Kidney tubule cell (primary cell): ENCODE data around the gene CSNK1A1.
"Not testable (repeated sequence)": the region's sequence is repeated elsewhere in the genome, so short reads cannot be mapped to it uniquely, and the experiment has no call there.

Experiments used
- DNase-seq: peaks from one replicate; pipeline ENCODE4 v3.0.0-alpha.2; 2018; ENCODE audit warnings: low spot score

CSNK1A1 gene

DNA sequence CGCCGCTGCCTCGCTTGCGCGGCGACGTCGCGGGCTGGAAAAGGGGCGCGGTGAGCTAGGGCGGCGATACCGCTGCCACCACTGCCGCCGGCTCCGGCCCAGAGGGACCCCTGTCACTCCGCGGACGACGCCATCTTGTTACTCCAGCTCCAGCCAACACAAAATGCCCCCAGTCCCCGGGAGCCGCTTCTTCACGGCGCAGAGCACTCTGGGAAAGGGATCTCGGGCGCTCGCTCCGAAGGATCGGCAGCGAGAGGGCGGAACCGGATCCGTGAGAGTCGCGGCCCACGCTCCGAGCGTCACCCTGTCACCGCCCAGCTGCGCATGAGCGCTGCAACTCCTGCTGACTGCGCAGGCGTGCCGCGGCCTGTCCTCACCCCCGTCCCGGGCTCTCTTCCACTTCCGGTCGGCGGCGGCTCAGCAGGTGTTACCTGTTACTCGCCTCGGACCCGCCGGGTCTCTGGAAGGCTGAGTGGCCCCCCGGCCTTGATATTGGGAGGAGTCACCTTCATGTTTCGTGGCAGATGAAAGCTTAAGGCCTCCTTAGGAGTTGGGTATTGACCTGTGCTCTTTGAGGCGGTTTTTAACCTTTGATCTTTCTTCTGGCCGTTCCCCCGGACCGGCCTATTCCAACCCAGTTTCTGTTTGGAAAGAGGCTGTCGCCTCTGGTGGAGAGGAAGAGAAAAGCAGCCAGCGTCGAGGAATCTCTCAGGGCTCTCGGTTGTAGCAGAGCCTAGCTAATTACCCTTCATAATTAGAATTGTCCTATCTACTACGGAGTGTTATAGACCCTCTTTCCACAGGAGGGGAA, at the start of gene CSNK1A1:
Gene CSNK1A1, minus strand, starts transcription at position 213 of the 811 bp plus-strand sequence. CDS start 475 bp downstream, outside the sequence.
- DNase-seq, result peak; percentile 99

DNA sequence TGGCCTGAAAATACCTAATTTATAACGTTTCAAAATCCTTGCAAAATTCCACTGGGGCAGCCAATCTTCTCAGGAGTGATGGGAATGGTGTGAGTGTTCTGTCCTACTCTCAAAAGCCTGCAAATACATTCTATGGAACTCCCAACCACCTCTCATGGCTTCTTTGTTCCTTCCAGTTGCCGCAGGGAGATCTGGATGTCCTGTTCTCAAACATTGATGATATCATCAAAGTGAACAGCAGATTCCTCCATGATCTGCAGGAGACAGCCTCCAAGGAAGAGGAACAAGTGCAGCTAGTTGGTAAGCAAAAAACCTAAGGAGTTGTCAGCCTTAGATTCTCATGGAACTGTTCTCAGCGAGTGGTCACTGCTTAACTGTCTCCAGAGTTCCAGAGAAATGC, 49.7 kb upstream of the CSNK1A1 start:
- DNase-seq, result no peak

- DNase-seq, result no peak
Measured at GRCh38 chr5:149599375-149599774, 48.1 kb upstream of the CSNK1A1 start.

DNA sequence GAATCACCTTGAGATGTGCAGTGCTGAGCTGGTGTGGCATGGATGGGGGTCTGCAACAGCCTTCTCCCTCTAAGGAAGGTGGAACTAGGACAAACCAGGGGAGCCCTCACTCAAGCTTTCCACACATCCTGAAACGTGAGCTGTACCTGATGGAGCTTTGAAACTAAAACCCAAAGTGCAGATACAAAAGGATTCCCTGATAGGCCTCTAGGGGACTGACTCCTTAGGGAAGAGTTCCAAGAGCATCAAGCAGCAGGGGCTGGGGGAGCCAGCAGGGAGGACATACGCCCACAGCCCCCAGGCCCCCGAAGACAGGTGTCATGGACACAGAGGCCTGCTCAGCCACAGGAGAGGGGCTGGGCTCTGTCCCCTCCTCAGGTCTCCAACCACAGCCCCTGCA, 47.7 kb upstream of the CSNK1A1 start:
- no peak for DNase-seq

DNA sequence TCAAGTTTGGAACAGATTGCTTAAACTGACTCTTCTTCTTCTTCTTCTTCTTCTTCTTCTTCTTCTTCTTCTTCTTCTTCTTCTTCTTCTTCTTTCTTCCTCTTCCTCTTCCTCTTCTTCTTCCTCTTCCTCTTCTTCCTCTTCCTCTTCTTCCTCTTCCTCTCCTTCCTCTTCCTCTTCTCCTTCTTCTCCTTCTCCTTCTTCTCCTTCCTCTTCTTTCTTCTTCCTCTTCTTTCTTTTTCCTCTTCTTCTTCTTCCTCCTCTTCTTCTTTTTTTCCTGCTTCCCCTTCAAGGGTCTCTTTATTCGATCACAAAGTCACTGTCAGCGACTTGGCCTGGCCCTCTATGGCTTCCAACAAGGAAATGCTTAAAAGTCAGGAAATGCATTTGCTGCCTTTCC, 47.0 kb upstream of the CSNK1A1 start:
- not testable (repeated sequence) for DNase-seq

DNA sequence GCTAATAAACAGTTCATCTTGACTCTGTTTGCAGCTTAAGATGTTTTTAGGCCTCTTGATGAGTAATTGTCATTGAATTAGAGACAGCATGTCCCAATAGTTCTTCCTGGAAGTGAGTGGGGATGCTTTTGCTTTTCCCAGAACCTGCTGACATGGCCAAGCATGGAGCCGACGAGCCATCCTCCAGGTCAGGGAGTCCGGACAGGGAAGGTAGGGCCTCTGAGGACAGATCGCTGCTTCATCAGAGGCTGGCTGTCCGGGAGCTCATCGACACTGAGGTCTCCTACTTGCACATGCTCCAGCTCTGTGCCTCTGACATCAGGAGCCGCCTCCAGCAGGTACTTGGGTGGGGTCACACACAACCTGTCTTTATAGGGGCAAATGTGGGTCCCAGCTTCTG, 46.4 kb upstream of the CSNK1A1 start:
- no peak for DNase-seq

DNA sequence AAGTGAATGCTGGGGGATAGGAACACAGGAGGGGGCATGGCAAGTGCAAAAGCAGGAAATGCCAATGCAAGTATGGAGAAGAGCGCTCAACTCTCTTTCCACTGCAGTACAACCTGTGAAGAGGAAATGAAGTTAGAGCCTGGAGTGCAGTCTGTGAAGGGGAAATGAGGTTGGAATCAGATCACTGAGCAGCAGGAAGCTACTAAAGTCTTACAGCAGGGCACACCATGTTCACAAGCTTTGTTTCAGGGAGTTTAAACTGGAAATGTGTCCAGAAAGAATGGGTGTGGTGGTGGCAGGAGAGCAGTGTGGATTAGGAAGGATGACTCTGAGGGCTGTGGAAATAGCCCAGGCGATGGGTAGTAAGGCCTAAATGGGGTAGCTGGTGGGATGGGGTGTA, 45.5 kb upstream of the CSNK1A1 start:
- peak; percentile 40 for DNase-seq

DNA sequence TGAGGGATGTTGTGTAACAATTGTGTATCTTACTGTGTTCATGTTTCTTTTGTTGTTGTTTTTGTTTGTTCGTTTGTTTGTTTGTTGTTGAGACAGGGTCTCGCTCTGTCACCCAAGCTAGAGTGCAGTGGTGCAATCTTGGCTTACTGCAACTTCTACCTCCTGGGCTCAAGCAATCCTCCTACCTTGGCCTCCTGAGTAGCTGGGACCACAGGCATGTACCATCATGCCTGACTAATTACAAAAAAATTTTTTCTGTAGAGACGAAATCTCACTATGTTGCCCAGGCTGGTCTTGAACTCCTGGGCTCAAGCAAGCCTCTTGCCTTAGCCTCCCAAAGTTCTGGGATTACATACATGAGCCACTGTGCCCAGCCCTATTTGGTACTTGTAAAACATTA, 43.9 kb upstream of the CSNK1A1 start:
- DNase-seq, result peak; percentile 50

DNA sequence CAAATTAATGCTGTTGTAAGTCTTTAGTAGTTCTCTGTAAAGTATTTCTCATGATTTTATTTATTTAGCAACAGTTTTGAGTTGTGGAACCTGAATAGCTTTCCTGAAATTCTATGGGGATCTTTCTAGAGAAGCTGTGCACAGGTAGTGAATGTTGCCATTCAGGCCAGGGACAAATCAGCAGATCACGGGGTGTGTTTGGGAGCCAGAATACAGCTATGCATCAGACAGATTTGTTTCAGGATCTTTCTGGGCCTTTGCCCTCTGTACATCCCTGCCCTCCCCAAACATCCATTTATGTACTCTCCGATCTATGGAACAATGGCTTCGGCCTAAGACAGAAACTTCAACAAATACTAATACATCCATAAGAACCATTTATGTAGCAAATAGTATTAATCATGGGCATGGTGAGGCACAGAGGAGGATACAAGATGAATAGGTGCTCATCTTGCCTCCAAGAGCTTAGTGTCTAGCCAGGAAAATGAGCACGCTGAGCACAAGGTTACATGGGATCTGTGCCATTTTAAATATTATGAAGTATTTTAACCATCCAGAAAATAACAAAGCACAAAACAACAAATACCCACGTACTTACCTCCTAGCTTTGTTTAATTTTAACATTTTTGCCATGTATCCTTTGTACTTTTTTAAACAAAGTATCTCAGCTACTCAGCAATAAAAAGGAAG, 43.1 kb upstream of the CSNK1A1 start:
- DNase-seq, result no peak

- DNase-seq, result no peak
Measured at GRCh38 chr5:149593370-149593769, 42.1 kb upstream of the CSNK1A1 start.

DNA sequence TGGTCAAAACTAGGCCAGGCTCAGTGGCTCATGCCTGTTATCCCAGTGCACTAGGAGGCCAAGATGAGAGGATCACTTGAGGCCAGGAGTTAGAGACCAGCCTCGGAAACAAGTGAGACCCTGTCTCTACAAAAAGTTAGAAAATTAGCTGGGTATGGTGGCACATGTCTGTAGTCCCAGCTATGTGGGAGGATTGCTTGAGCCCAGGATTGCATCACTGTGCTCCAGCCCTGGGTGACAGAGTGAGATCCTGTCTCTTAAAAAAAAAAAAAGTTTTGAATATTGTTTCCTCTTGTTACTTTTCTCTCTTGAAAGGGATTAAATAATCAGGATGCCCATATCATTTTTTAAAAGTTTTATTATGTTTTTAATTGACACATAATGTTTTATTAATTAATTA, 37.7 kb upstream of the CSNK1A1 start:
- DNase-seq, result no peak

GRCh38 chr5:149586708-149587318, 35.6 kb upstream of the CSNK1A1 start:
- peak; percentile 64 for DNase-seq

GRCh38 chr5:149585910-149586309, 34.7 kb upstream of the CSNK1A1 start:
- DNase-seq, result no peak

DNA sequence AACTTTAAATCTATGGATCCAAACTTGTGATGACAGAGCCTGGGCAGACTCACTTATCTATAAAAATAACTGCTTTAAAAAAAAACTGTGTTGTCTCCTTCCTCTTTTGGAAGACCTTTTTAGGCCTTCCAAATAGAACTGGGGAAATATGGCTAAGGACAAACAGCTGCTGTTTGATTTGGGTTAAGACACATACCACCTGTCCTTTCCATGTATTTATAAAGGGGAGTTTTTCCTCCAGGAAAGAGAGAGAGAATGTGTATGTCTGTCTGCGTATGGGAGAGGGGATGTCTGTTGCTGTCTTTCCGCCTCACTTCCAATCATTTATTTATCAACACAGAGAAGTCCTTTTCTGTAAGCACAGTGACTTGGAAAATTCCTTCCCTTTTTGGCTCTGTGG, 32.9 kb upstream of the CSNK1A1 start:
- DNase-seq, result no peak

DNA sequence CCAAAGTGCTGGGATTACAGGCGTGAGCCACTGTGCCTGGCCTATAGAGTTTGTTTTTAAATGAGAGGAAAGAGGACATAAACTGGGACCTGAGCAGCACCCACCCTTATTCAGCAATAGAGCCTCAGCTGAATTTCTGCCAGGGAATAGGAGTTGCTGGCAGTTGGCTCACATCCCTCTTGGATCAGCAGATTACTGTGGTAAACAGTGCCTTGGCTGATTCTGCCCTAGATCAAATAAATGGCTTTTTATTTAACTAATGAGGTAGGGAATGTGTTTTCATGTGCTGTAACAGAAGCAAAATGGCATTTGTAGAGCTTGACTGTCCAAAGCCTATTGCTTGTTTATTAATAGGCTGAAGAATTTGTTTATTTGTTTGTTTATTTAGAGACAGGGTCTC, 32.2 kb upstream of the CSNK1A1 start:
- no peak for DNase-seq

- DNase-seq, result peak; percentile 42
Measured at GRCh38 chr5:149581931-149582768, 30.9 kb upstream of the CSNK1A1 start.

DNA sequence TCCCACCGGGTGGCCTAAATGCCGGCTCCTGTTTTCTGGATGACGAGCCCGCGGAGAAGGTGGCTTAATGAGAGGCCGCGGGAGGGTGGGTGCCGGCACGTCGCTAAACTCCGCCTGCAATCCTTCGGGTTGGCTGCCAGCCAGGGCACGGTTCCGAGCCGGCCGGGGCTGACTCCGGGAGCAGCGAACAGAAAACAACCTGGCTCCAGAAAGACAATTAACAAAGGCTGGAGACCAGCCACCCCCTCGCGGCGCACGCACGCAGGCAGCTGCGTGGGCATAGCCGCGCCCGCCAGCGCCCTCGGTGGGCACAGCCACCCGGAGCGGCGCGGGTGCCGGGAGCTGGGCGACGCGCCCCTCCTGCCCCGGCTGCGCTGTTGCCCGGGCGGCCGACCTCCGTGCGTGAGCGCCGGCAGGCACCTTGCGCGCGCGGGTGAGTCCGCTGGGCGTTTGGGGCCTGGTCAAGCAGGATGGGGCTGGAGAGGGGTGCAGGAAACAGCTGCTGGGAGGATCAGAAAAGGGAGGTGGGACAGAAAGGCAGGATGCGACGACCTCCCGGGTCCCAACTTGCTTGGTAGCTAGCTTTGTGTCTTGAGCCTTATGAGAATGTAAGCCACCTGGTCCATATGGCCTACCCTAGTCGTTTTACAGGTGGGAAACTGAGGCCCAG, 30.1 kb upstream of the CSNK1A1 start, which contains the start of gene ARHGEF37:
Gene ARHGEF37, plus strand, starts transcription at position 307 of the 670 bp plus-strand sequence. CDS start 16,272 bp downstream, outside the sequence.
- DNase-seq, result peak; percentile 77

GRCh38 chr5:149580808-149581191, 29.6 kb upstream of the CSNK1A1 start:
- DNase-seq, result no peak

DNA sequence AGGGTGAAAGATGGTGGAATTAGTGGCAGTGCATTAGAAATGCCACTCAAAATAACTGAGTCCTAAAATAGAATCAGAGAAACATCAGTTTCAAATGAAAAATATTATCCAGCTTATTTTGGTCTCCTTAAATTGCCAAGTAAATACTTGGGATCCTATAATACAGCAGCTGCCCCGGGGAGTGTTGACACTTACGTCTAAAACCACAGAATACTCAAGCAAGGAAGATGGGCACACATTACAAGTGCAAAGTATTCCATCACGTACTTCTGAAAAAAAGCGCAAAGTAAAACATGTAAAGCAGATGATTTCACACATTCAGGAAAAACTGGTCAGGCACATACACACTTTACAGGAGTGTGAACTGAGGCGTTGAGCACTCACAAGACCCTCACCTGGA, 27.7 kb upstream of the CSNK1A1 start:
- no peak for DNase-seq

DNA sequence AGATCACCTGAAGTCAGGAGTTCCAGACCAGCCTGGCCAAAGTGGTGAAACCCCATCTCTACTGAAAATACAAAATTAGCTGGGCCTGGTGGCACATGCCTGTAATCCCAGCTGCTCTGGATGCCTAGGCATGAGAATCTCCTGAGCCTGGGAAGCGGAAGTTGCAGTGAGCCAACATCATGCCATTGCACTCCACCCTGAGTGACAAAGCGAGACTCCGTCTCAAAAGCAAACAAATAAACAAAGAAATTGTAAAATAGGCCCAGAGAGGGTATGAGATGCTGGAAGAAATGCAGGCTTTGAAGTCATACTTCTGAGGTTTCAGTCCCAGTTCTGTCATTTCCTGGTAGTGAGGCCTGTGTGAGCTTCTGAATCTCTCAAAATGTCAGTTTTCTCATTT, 24.8 kb upstream of the CSNK1A1 start:
- DNase-seq, result no peak

DNA sequence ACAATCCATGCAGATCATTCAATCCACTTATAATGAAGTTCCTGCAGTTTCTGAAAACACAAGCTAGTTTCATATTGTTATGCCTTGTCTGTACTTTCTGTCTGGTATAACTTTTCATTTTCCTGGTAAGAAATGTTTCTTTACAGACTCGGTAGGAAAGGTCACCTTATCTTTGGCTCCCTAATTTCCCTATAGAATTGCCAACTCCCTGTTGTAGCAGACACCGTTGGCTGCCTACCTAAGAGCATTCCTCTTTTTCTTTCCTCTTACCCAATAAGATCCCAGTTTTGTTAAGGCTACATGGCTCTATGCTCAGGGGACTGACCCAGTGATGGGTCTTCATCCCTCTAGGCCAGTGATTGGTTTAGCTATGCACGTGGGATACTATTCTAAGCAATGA, 23.9 kb upstream of the CSNK1A1 start:
- no peak for DNase-seq
